Measurements from ENCODE around the gene PCDHGA3. TPM values are rescaled to one million over a fixed set of nuclear protein-coding genes. Genes with fewer than 3 reads are reported as not detected.
"Not testable (repeated sequence)": the region's sequence is repeated elsewhere in the genome, so short reads cannot be mapped to it uniquely, and the experiment has no call there.

Gene PCDHGA3
- total and polyA plus RNA-seq, 2 donors (not counting 3 experiments of a cell fraction or from before 2014, with no cell fraction given) = 0.88 to 1.1 TPM

GRCh38 chr5:141375444-141376155 is 32.0 kb downstream of the PCDHGA3 start:
- intact Hi-C loops (cut with micrococcal nuclease); H3K9me3 ChIP-seq (replicated peaks; ENCODE audit: control insufficient read depth, insufficient read depth, low read length); H3K36me3 ChIP-seq (ENCODE audit: control insufficient read depth in 2 of 2, extremely low read depth in 1 of 2, insufficient read depth in 2 of 2, low read length in 2 of 2); BruUV-seq (replicated peaks); H3K79me2 ChIP-seq (ENCODE audit: control insufficient read depth, insufficient read depth, low read length); H3K4me2 ChIP-seq (ENCODE audit: insufficient read depth, low read length); H3K9ac ChIP-seq (replicated peaks; ENCODE audit: extremely low read depth, insufficient read depth, low read length); DNase-seq (ENCODE audit: low read depth, low spot score); POLR2A ChIA-PET; H3K4me3 ChIP-seq (replicated peaks in 1 of 3; ENCODE audit: insufficient read depth in 1 of 3, low read depth in 1 of 3, low read length in 3 of 3); H2AFZ ChIP-seq (ENCODE audit: low read depth, low read length); dilution Hi-C loops (cut with MboI; ENCODE audit: extremely low pct_ligation_motif_present, low sequenced_read_pairs); H4K20me1 ChIP-seq (replicated peaks; ENCODE audit: control insufficient read depth, extremely low read depth, insufficient read depth, low read length); H3K27ac ChIP-seq (ENCODE audit: insufficient read depth, low read depth, low read length); H3K4me1 ChIP-seq (ENCODE audit: control insufficient read depth, extremely low read depth, insufficient read depth, low read length); H3K9me1 ChIP-seq (replicated peaks; ENCODE audit: control insufficient read depth, extremely low read depth, insufficient read depth, low read length); FAIRE-seq: not testable (repeated sequence)
- TF ChIP-seq EZH2 (IDR thresholded peaks at IDR 0.05; ENCODE audit: borderline replicate concordance, low read depth, low read length, severe bottlenecking) = peak; percentile 9
- H3K27me3 ChIP-seq (ENCODE audit: control insufficient read depth in 2 of 2, insufficient read depth in 2 of 2, low read length in 2 of 2) = peaks cover 30 to 67% of the 10 kb centered on the region in 2 experiments
- CTCF ChIA-PET = interaction anchor here (1.4 to 3.2 kb wide), 3 partner anchors 7 to 188 kb away, joined by 4 to 41 read pairs (median 10); partner anchors contain the start of gene PCDHGA7

- no peaks in the 10 kb centered on the region for H3K79me2 ChIP-seq (ENCODE audit: control insufficient read depth, insufficient read depth, low read length)
- H3K9ac ChIP-seq (replicated peaks; ENCODE audit: extremely low read depth, insufficient read depth, low read length) = no peak within 1 kb of the TSS
- TF ChIP-seq JUN (IDR thresholded peaks at IDR 0.05; ENCODE audit: borderline replicate concordance, insufficient read depth, insufficient read length, low read depth) (no peak), CTCF (IDR thresholded peaks at IDR 0.05; ENCODE audit: extremely low read depth in 1 of 2, insufficient read depth in 1 of 2, low read depth in 1 of 2, low read length in 2 of 2) (peak; percentile 26 to 35), EZH2 (IDR thresholded peaks at IDR 0.05; ENCODE audit: borderline replicate concordance, low read depth, low read length, severe bottlenecking) (peak; percentile 44), MYC (IDR thresholded peaks at IDR 0.05; ENCODE audit: low read depth, low read length) (no peak), POLR2AphosphoS5 (IDR thresholded peaks at IDR 0.05; ENCODE audit: insufficient read depth, low read depth, low read length) (no peak), MAX (IDR thresholded peaks at IDR 0.05; ENCODE audit: insufficient read depth, insufficient read length) (no peak), POLR2A (IDR thresholded peaks at IDR 0.05; ENCODE audit: low read depth, low read length) (no peak)
- no peaks in the 10 kb centered on the region for H3K9me1 ChIP-seq (replicated peaks; ENCODE audit: control insufficient read depth, extremely low read depth, insufficient read depth, low read length)
- H3K4me1 ChIP-seq (ENCODE audit: control insufficient read depth, extremely low read depth, insufficient read depth, low read length) = no peaks in the 10 kb centered on the region
- H2AFZ ChIP-seq (ENCODE audit: low read depth, low read length) = peak within 1 kb of the TSS; percentile 56
- ChIA-PET POLR2A (no interaction called here), CTCF (interaction anchor here (0.8 to 3.6 kb wide), 12 partner anchors 9 to 185 kb away, joined by 3 to 21 read pairs (median 6); partner anchors contain the start of genes PCDHGA1, PCDHGA11, PCDHGA12 and PCDHGA2)
- H3K9me3 ChIP-seq (replicated peaks; ENCODE audit: control insufficient read depth, insufficient read depth, low read length) = no peaks in the 10 kb centered on the region
- FAIRE-seq (peak; percentile 76), DNase-seq (ENCODE audit: low read depth, low spot score) (peak; percentile 34)
- dilution Hi-C loops (cut with MboI; ENCODE audit: extremely low pct_ligation_motif_present, low sequenced_read_pairs) = no loop called here
- no peaks in the 10 kb centered on the region for H4K20me1 ChIP-seq (replicated peaks; ENCODE audit: control insufficient read depth, extremely low read depth, insufficient read depth, low read length)
- H3K4me3 ChIP-seq (replicated peaks in 1 of 3; ENCODE audit: insufficient read depth in 1 of 3, low read depth in 1 of 3, low read length in 3 of 3) = peak within 1 kb of the TSS in 2 of 3 experiments; percentile 11 to 39
- BruUV-seq (replicated peaks) = no TSS peak
- H3K4me2 ChIP-seq (ENCODE audit: insufficient read depth, low read length) = peak within 1 kb of the TSS; percentile 22
- H3K27ac ChIP-seq (ENCODE audit: insufficient read depth, low read depth, low read length) = no peak within 1 kb of the TSS
- intact Hi-C loops (cut with micrococcal nuclease) = no loop called here
- H3K36me3 ChIP-seq (ENCODE audit: control insufficient read depth in 2 of 2, extremely low read depth in 1 of 2, insufficient read depth in 2 of 2, low read length in 2 of 2) = no peaks in the 10 kb centered on the region
- H3K27me3 ChIP-seq (ENCODE audit: control insufficient read depth in 2 of 2, insufficient read depth in 2 of 2, low read length in 2 of 2) = peaks cover 29 to 61% of the 10 kb centered on the region in 2 experiments
Measured at GRCh38 chr5:141382469-141383294, 39.1 kb downstream of the PCDHGA3 start, which contains the start of gene PCDHGA7. TSS of gene PCDHGA7 (plus strand) at chr5:141382742. CDS start at chr5:141382900, 158 bp downstream.

Measured in endothelial cell of umbilical vein (primary cell).